Mesangial cell (primary cell): ENCODE measurements around the gene CALM3. TPM values are rescaled to one million over a fixed set of nuclear protein-coding genes. Genes with fewer than 3 reads are reported as not detected.

ENCODE experiments used
- total RNA-seq: library from RNA; depleted of rRNA; stranded (reverse); fragments of >200 nt; gene quantifications from 2 replicates; pipeline ENCODE4 v1.2.3, GENCODE V29; 2015

CALM3 gene
- 133 and 212 TPM in 2 replicates for total RNA-seq

DNA sequence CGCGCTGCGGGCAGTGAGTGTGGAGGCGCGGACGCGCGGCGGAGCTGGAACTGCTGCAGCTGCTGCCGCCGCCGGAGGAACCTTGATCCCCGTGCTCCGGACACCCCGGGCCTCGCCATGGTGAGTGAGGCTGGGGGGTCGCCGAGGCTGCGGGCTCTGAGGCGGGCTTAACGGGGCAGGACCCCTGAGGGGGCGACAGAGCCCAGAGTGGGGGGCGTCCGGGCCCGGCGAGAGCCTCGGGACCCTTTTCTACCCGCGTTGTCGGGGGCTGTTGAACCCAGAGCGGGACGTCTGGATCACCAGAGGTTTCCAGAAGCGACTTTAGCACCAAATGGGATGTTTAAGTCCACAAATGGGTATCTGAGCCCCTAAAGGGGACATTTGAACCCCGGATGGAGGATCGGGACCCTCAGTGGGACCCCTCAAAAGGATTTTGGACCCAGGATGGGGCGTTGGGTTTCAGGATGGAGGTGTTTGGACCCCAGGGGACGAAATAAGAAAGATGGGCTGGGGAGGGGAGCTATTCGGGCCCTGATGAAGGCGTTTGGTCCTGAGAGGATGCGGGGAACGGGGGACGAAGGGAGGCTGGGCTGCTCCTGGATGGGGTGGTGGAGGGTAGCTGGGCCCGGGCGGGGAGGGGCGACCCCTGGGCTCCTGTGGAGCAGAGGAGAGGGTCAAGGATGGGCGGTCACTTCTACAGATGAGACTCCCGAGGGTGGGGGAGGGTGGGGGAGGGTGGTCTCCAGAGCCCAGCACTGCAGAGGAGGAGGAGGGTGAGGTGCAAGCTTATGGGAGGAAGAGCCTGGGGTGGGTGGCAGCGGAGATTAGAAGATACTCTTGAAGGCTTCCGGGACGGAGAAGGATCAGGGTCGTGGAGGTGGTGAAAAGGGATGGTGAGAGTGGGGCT lies at the start of gene CALM3:
TSS of gene CALM3 (plus strand) at position 13 of the 907 bp plus-strand sequence. CDS start at position 118, 105 bp downstream.

DNA sequence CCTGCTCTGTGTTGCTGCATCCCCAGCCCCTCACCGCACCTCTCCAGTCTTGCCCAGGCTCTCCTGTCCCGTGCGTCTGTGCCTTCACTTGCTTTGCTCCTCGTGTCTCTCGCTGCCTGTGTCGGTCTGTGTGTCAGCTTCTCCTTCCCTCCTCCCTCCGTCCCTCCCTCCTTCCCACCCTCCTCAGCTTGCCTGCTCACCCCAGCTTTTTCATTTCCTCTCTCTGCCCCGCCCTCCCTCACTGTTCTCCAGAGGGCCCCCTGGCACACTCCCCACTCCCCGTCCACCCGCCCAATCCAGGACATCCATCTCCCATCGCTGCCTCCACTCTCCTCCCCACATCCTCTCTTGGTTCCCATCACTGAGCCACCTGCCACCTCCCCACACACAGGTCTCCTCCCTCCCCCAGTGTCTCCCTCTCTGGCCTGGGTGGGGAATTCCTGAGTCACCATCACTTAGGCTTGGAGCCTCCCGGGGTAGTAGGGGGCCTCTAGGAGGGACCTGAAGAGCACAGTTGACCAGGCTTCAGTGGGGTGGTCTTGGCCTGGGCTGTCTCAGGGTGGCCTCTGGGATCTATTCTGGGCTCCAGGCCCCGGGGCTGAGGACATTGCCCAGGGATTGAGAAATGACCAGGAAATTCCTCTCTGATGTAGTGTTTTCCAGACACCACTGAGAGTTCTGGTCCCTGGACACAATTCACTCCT lies 24.0 kb downstream of the CALM3 start, which contains the start of gene PTGIR:
TSS of gene PTGIR (minus strand) at position 132 of the 704 bp plus-strand sequence. CDS start 864 bp downstream, outside the sequence.

DNA sequence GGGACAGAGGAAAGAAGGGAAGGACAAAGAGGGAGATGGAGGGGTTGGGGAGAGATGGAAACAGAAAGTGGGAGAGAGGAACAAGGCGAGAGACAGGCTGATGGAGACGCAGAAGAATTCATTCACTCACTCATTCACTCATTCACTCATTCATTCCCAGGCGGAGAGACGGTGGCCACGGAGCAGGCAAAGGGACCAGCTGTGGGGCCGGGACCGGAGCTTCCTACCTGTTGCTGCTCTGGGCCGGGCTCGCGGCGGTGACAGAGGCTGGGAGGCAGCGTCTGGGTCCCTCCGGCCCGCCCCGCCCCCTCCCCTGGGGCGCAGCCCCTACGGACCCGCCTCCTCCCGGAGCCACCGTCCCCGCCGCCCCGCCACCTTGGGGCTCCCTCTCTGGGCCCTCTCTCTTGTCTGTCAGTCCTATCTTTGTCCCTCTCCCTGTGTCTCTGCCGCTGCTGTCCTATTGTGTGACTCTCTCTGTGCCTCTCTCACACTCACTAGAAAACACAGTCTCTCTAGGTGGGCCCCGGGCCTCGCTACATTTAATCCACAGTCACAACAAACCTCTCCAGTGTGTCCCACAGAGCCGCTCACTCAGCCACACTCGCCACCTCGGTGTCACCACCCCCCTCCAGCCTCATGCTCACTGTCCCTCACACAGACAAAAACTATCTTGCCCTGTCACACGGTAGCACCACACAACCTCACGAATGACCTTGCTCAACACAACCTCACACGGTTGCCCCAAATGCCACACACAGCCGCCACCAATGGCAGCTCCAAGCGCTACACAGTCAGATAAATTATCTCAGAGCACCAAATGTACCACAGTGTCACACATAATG lies 35.0 kb downstream of the CALM3 start, which contains the start of gene GNG8:
TSS of gene GNG8 (minus strand) at position 283 of the 842 bp plus-strand sequence. CDS start 1,520 bp downstream, outside the sequence.

Other genes with a start within 250 kb of the CALM3 start
- gene CCDC8, start 187.8 kb upstream of the CALM3 start, total RNA-seq, result 14.8 and 33.7 TPM in 2 replicates
- gene PNMA8C, start 172.4 kb upstream of the CALM3 start, total RNA-seq, result 0.13 TPM in 1 of 2 replicates, not detected in the other
- gene PNMA8A, start 129.8 kb upstream of the CALM3 start, total RNA-seq, result 4.1 and 14.1 TPM in 2 replicates
- 0.81 and 3.3 TPM in 2 replicates for gene PNMA8B, start 105.5 kb upstream of the CALM3 start, total RNA-seq
- gene PTGIR, start 23.8 kb downstream of the CALM3 start, total RNA-seq, result 1.0 TPM in 1 of 2 replicates, not detected in the other
- not detected in 2 replicates for gene GNG8, start 34.9 kb downstream of the CALM3 start, total RNA-seq
- gene DACT3, start 59.9 kb downstream of the CALM3 start, total RNA-seq, result 0.33 and 1.8 TPM in 2 replicates
- gene PRKD2, start 115.8 kb downstream of the CALM3 start, total RNA-seq, result 29.7 and 34.5 TPM in 2 replicates
- 18.4 and 22.8 TPM in 2 replicates for gene FKRP, start 144.7 kb downstream of the CALM3 start, total RNA-seq
- gene STRN4, start 145.1 kb downstream of the CALM3 start, total RNA-seq, result 97.3 and 109 TPM in 2 replicates
- gene SLC1A5, start 187.3 kb downstream of the CALM3 start, total RNA-seq, result 181 and 284 TPM in 2 replicates
- gene AP2S1, start 249.5 kb downstream of the CALM3 start, total RNA-seq, result 208 and 285 TPM in 2 replicates